ENCODE results near the gene TNFAIP8L3.
"Not testable (repeated sequence)": the region's sequence is repeated elsewhere in the genome, so short reads cannot be mapped to it uniquely, and the experiment has no call there.

The TNFAIP8L3 gene

GRCh38 chr15:51048308-51048707 is 46.4 kb downstream of the TNFAIP8L3 start:
- TF ChIP-seq CTCF (conservative IDR thresholded peaks at IDR 0.05; ENCODE audit: low read depth, low read length): no peak

GRCh38 chr15:51046799-51047449 is 47.8 kb downstream of the TNFAIP8L3 start:
- no peak for DNase-seq (ENCODE audit: low read depth)
- no peak for TF ChIP-seq CTCF (conservative IDR thresholded peaks at IDR 0.05; ENCODE audit: low read depth, low read length)
- H3K4me3 ChIP-seq (ENCODE audit: low read length): no peak overlapping the region

More at GRCh38 chr15:51048308-51048707, 46.4 kb downstream of the TNFAIP8L3 start:
- H3K4me3 ChIP-seq (ENCODE audit: low read length): no peak overlapping the region
- no peak for DNase-seq (ENCODE audit: low read depth)

GRCh38 chr15:51046016-51046415 is 48.7 kb downstream of the TNFAIP8L3 start:
- no peak for DNase-seq (ENCODE audit: low read depth)
- TF ChIP-seq CTCF (conservative IDR thresholded peaks at IDR 0.05; ENCODE audit: low read depth, low read length): no peak
- no peak overlapping the region for H3K4me3 ChIP-seq (ENCODE audit: low read length)

GRCh38 chr15:51044037-51044727 is 50.5 kb downstream of the TNFAIP8L3 start:
- no peak for DNase-seq (ENCODE audit: low read depth)
- TF ChIP-seq CTCF (conservative IDR thresholded peaks at IDR 0.05; ENCODE audit: low read depth, low read length): no peak
- no peak overlapping the region for H3K4me3 ChIP-seq (ENCODE audit: low read length)

- no peak for TF ChIP-seq CTCF (conservative IDR thresholded peaks at IDR 0.05; ENCODE audit: low read depth, low read length)
- DNase-seq (ENCODE audit: low read depth): no peak
Observed at GRCh38 chr15:51038974-51039319, 55.8 kb downstream of the TNFAIP8L3 start.

GRCh38 chr15:51038162-51038973 is 56.3 kb downstream of the TNFAIP8L3 start:
- H3K4me3 ChIP-seq (ENCODE audit: low read length): no peak overlapping the region
- no peak for TF ChIP-seq CTCF (conservative IDR thresholded peaks at IDR 0.05; ENCODE audit: low read depth, low read length)
- no peak for DNase-seq (ENCODE audit: low read depth)

More at GRCh38 chr15:51038974-51039319, 55.8 kb downstream of the TNFAIP8L3 start:
- H3K4me3 ChIP-seq (ENCODE audit: low read length): no peak overlapping the region

- not testable (repeated sequence) for DNase-seq (ENCODE audit: low read depth); H3K4me3 ChIP-seq (ENCODE audit: low read length)
Observed at GRCh38 chr15:51037474-51037873, 57.2 kb downstream of the TNFAIP8L3 start.
